HFFc6 (cell line): ENCODE data around the gene SPOPL. TPM values are rescaled to one million over a fixed set of nuclear protein-coding genes. Genes with fewer than 3 reads are reported as not detected.
"Not testable (repeated sequence)": the region's sequence is repeated elsewhere in the genome, so short reads cannot be mapped to it uniquely, and the experiment has no call there.

Experiments used
- DNase-seq: peaks from one replicate; pipeline ENCODE4 v3.0.0-alpha.2; 2018
- H3K27ac Mint-ChIP-seq: 2 replicates; pipeline ENCODE4 v1.8.0; 2020; ENCODE audit warnings: mild to moderate bottlenecking, mixed read lengths
- H3K27me3 Mint-ChIP-seq: 2 replicates; pipeline ENCODE4 v1.8.0; 2021; ENCODE audit warnings: mild to moderate bottlenecking, moderate library complexity, mixed read lengths; ENCODE audit not compliant: insufficient read depth
- H3K36me3 Mint-ChIP-seq: 2 replicates; pipeline ENCODE4 v1.8.0; 2021; ENCODE audit warnings: low read depth, mixed read lengths
- H3K4me1 Mint-ChIP-seq: 2 replicates; pipeline ENCODE4 v1.8.0; 2020; ENCODE audit warnings: low read depth, mixed read lengths
- H3K4me3 Mint-ChIP-seq: 2 replicates; pipeline ENCODE4 v1.8.0; 2020; ENCODE audit warnings: mild to moderate bottlenecking, moderate library complexity, mixed read lengths
- H3K9me3 Mint-ChIP-seq: 2 replicates; pipeline ENCODE4 v1.8.0; 2020; ENCODE audit warnings: mild to moderate bottlenecking, mixed read lengths
- CTCF ChIP-seq: fragments of 200-600 bp; sonication (generic); IDR thresholded peaks from 2 replicates; pipeline ENCODE4 v1.5.0; 2021; ENCODE audit warnings: antibody characterized with exemption, mild to moderate bottlenecking
- total RNA-seq, 6 experiments: library from RNA; stranded (reverse); fragmentation: NEBNext Ultra II Directional; extraction: Animal tissue kit (Norgen Biotek cat#: 25700); gene quantifications; 2 replicates in 1 of 6; 3 replicates in 5 of 6; pipeline ENCODE4 v1.2.3, GENCODE V29; 2021

The SPOPL gene
- total RNA-seq, 6 experiments from 2014 or later, result 9.5 to 13.6 (median 12.3) TPM

GRCh38 chr2:138475277-138475776 lies 26.2 kb upstream of the SPOPL start:
- no peak for TF ChIP-seq CTCF
- no peaks in the 10 kb centered on the region for H3K36me3 Mint-ChIP-seq
- H3K27me3 Mint-ChIP-seq, result no peaks in the 10 kb centered on the region
- no peak overlapping the region for H3K4me3 Mint-ChIP-seq
- H3K4me1 Mint-ChIP-seq, result no peaks in the 10 kb centered on the region
- no peak for DNase-seq
- H3K27ac Mint-ChIP-seq, result no peak overlapping the region
- no peaks in the 10 kb centered on the region for H3K9me3 Mint-ChIP-seq

- H3K4me1 Mint-ChIP-seq, result no peaks in the 10 kb centered on the region
- H3K27ac Mint-ChIP-seq, result no peak overlapping the region
- no peaks in the 10 kb centered on the region for H3K9me3 Mint-ChIP-seq
- no peak for TF ChIP-seq CTCF
- no peak for DNase-seq
- no peaks in the 10 kb centered on the region for H3K27me3 Mint-ChIP-seq
- no peaks in the 10 kb centered on the region for H3K36me3 Mint-ChIP-seq
- H3K4me3 Mint-ChIP-seq, result no peak overlapping the region
These were observed 25.4 kb upstream of the SPOPL start for GRCh38 chr2:138476186-138476585.

DNA sequence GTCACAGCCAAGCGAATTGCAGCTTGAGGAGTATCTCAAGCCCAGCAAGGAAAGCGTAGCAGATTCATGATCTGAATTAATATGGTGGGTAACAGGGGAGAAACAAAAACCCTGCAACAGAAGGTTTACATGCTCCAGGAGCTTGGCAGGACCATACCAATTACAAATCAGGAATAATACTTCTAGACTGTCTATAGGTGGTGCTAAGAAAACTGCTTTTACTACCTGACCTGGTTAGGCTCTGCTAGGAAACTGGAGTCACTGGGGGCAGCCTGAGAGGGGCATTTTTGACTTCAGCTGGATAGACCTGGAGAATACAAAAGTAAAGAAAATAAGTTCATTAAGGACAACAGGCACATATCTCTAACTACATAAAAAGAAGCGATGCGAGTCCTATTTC lies 24.6 kb upstream of the SPOPL start:
- no peaks in the 10 kb centered on the region for H3K27me3 Mint-ChIP-seq

DNA sequence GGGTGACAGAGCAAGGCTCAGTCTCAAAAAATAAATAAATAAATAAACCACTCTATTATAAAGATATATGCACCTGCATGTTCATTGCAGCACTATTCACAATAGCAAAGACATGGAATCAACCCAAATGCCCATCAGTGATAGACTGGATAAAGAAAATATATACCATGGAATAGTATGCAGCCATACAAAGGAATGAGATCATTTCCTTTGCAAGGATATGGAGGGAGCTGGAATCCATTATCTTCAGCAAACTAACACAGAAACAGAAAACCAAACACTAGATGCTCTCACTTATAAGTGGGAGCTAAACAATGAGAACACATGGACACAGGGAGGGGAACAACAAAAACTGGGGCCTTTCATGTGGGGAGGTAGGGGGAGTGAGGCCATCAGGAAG lies 18.8 kb upstream of the SPOPL start:
- H3K4me1 Mint-ChIP-seq, H3K4me3 Mint-ChIP-seq, H3K27me3 Mint-ChIP-seq, H3K36me3 Mint-ChIP-seq, H3K27ac Mint-ChIP-seq, DNase-seq, H3K9me3 Mint-ChIP-seq: not testable (repeated sequence)

More for the DNA sequence above, 24.6 kb upstream of the SPOPL start:
- no peaks in the 10 kb centered on the region for H3K36me3 Mint-ChIP-seq
- H3K4me1 Mint-ChIP-seq, result no peaks in the 10 kb centered on the region
- DNase-seq, result no peak
- no peak overlapping the region for H3K4me3 Mint-ChIP-seq
- TF ChIP-seq CTCF, result no peak
- H3K9me3 Mint-ChIP-seq, result no peaks in the 10 kb centered on the region
- H3K27ac Mint-ChIP-seq, result no peak overlapping the region

GRCh38 chr2:138485019-138485418 lies 16.6 kb upstream of the SPOPL start:
- no peak for DNase-seq
- Mint-ChIP-seq H3K36me3 (no peaks in the 10 kb centered on the region), H3K4me1 (no peaks in the 10 kb centered on the region)

More at GRCh38 chr2:138485019-138485418, 16.6 kb upstream of the SPOPL start:
- no peak overlapping the region for H3K4me3 Mint-ChIP-seq
- H3K9me3 Mint-ChIP-seq, result peaks cover 4% of the 10 kb centered on the region; the same call in 1 of the 2 replicates
- no peak for TF ChIP-seq CTCF
- no peak overlapping the region for H3K27ac Mint-ChIP-seq
- no peaks in the 10 kb centered on the region; the same call in 1 of the 2 replicates for H3K27me3 Mint-ChIP-seq
